Osteoblast (primary cell): Measurements from ENCODE around the gene ACAA2. TPM values are rescaled to one million over a fixed set of nuclear protein-coding genes. Genes with fewer than 3 reads are reported as not detected.

ENCODE experiments used
- DNase-seq: peaks from one replicate; pipeline ENCODE4 v3.0.0; 2011; ENCODE audit warnings: low spot score, mixed read lengths; ENCODE audit not compliant: insufficient read length; ENCODE audit errors: missing footprints
- H2AFZ ChIP-seq: 2 replicates; pipeline ENCODE4 v1.6.0; 2011; ENCODE audit warnings: mild to moderate bottlenecking, low read length
- H3K27ac ChIP-seq: 2 replicates; pipeline ENCODE4 v1.5.1; 2011; ENCODE audit warnings: mild to moderate bottlenecking, low read depth, low read length, moderate library complexity
- H3K27me3 ChIP-seq: 2 replicates; pipeline ENCODE4 v1.6.0; 2012; ENCODE audit warnings: mild to moderate bottlenecking, control low read depth, inconsistent platforms, low read length, moderate library complexity; ENCODE audit not compliant: insufficient read depth
- H3K36me3 ChIP-seq: 2 replicates; pipeline ENCODE4 v1.5.1; 2011; ENCODE audit warnings: mild to moderate bottlenecking, low read length, control low read depth, moderate library complexity; ENCODE audit not compliant: insufficient read depth
- H3K4me1 ChIP-seq: 2 replicates; pipeline ENCODE4 v1.5.1; 2011; ENCODE audit warnings: mild to moderate bottlenecking, low read length, control low read depth, moderate library complexity; ENCODE audit not compliant: insufficient read depth
- H3K4me2 ChIP-seq: 2 replicates; pipeline ENCODE4 v1.6.0; 2011; ENCODE audit warnings: mild to moderate bottlenecking, low read length; ENCODE audit not compliant: insufficient read depth
- H3K4me3 ChIP-seq: fragments of 200-600 bp; sonication (generic); 3 replicates; pipeline ENCODE4 v1.5.1; 2012; ENCODE audit warnings: mild to moderate bottlenecking, low read length, inconsistent platforms; ENCODE audit not compliant: insufficient read depth
- H3K79me2 ChIP-seq: 2 replicates; pipeline ENCODE4 v1.6.0; 2012; ENCODE audit warnings: mild to moderate bottlenecking, low read length, control low read depth, inconsistent platforms; ENCODE audit not compliant: insufficient read depth
- H3K9me3 ChIP-seq: 2 replicates; pipeline ENCODE4 v1.5.1; 2011; ENCODE audit warnings: low read depth, low read length, control low read depth
- H4K20me1 ChIP-seq: 2 replicates; pipeline ENCODE4 v1.6.0; 2012; ENCODE audit warnings: mild to moderate bottlenecking, low read length, control low read depth; ENCODE audit not compliant: insufficient read depth
- CTCF ChIP-seq: IDR thresholded peaks from 2 replicates; pipeline ENCODE4 v1.5.1; 2011; ENCODE audit warnings: mild to moderate bottlenecking, low read depth, low read length, moderate library complexity; ENCODE audit errors: extremely low read depth
- total RNA-seq: library from RNA; depleted of rRNA; stranded (reverse); fragments of >200 nt; gene quantifications from 2 replicates; pipeline ENCODE4 v1.2.3, GENCODE V29; 2012

Gene ACAA2
- total RNA-seq, 1 donor, result 52.8 TPM

- Histone ChIP-seq H3K79me2 (no peaks in the 10 kb centered on the region), H4K20me1 (no peaks in the 10 kb centered on the region), H3K4me1 (no peaks in the 10 kb centered on the region), H3K27ac (no peak overlapping the region), H3K9me3 (no peaks in the 10 kb centered on the region), H3K27me3 (no peaks in the 10 kb centered on the region), H3K4me3 (no peak overlapping the region), H2AFZ (no peak overlapping the region), H3K36me3 (no peaks in the 10 kb centered on the region), H3K4me2 (no peak overlapping the region)
- no peak for DNase-seq
- TF ChIP-seq CTCF, result no peak
These were observed 51.6 kb downstream of the ACAA2 start for GRCh38 chr18:49761771-49762170.

- H3K27me3 ChIP-seq, result peaks cover 3% of the 10 kb centered on the region
- no peaks in the 10 kb centered on the region for H4K20me1 ChIP-seq
- H3K9me3 ChIP-seq, result no peaks in the 10 kb centered on the region
- no peak overlapping the region for H2AFZ ChIP-seq
- H3K27ac ChIP-seq, result no peak overlapping the region
- no peak for TF ChIP-seq CTCF
- H3K4me1 ChIP-seq, result no peaks in the 10 kb centered on the region
- no peak overlapping the region for H3K4me2 ChIP-seq
- H3K36me3 ChIP-seq, result no peaks in the 10 kb centered on the region
- H3K79me2 ChIP-seq, result no peaks in the 10 kb centered on the region
- H3K4me3 ChIP-seq, result no peak overlapping the region
- no peak for DNase-seq
These were observed 55.1 kb downstream of the ACAA2 start for GRCh38 chr18:49758263-49758610.

GRCh38 chr18:49757513-49758262, 55.6 kb downstream of the ACAA2 start:
- Histone ChIP-seq H2AFZ (no peak overlapping the region), H3K79me2 (no peaks in the 10 kb centered on the region), H3K4me1 (no peaks in the 10 kb centered on the region), H3K4me3 (no peak overlapping the region), H3K9me3 (no peaks in the 10 kb centered on the region), H3K36me3 (no peaks in the 10 kb centered on the region), H3K27me3 (peaks cover 7% of the 10 kb centered on the region), H3K27ac (no peak overlapping the region), H4K20me1 (no peaks in the 10 kb centered on the region), H3K4me2 (no peak overlapping the region)
- no peak for TF ChIP-seq CTCF
- no peak for DNase-seq

- H3K36me3 ChIP-seq, result no peaks in the 10 kb centered on the region
- no peak overlapping the region for H3K4me2 ChIP-seq
- TF ChIP-seq CTCF, result no peak
- no peak overlapping the region for H3K4me3 ChIP-seq
- no peak overlapping the region for H3K27ac ChIP-seq
- no peaks in the 10 kb centered on the region for H3K4me1 ChIP-seq
- H3K9me3 ChIP-seq, result no peaks in the 10 kb centered on the region
- no peak overlapping the region for H2AFZ ChIP-seq
- no peak for DNase-seq
- no peaks in the 10 kb centered on the region for H3K79me2 ChIP-seq
- peaks cover 14% of the 10 kb centered on the region for H3K27me3 ChIP-seq
- H4K20me1 ChIP-seq, result no peaks in the 10 kb centered on the region
These were observed 56.5 kb downstream of the ACAA2 start for GRCh38 chr18:49756671-49757362.
